Lower leg skin (tissue), 3 donors: ENCODE results near the gene AGRN.

ENCODE experiments used
- CTCF ChIP-seq, 3 donors: fragments of 450-650 bp; IDR thresholded peaks; one replicate each; pipeline ENCODE4 v1.5.1; 2016; ENCODE audit warnings: antibody characterized with exemption in 3 of 3, mild to moderate bottlenecking in 3 of 3, moderate library complexity in 2 of 3
- POLR2A ChIP-seq, 2 donors: fragments of 450-650 bp; IDR thresholded peaks; one replicate each; pipeline ENCODE4 v1.6.1; 2016 to 2017; ENCODE audit warnings: antibody characterized with exemption in 2 of 2, mild to moderate bottlenecking in 1 of 2, moderate library complexity in 1 of 2

DNA sequence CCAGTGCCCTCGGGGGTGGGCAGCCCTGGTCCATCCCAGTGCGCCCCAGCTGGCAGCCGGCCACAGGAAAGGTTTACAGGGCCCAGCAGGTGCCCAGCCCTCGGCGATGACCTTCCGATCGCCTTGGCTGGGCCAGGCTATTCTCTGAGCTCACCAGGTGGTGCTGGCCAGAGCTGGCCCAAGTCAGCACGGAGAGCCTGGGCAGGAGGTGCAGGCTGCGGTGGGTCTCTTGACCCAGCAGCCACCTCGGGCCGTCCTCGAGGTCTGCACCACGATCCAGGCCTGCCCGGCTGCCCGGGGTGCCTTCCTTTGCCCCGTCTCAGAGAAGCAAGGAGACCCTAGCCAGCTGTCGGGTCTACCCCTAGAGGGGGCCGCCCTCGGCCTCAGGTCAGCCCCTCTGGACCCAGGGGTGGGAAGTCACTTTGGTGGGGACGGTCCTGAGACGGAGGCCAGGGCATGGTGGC, 38.4 kb upstream of the AGRN start:
- no peak for TF ChIP-seq CTCF (IDR thresholded peaks at IDR 0.05)
- TF ChIP-seq POLR2A (IDR thresholded peaks at IDR 0.05) = no peak
